Measurements from ENCODE around the gene BRINP3.

The BRINP3 gene

GRCh38 chr1:190478149-190479049, 735 bp upstream of the BRINP3 start:
- no peak for TF ChIP-seq CTCF (IDR thresholded peaks at IDR 0.05)
- Histone ChIP-seq H3K36me3 (no peaks in the 10 kb centered on the region), H3K4me1 (peaks cover 0 to 30% (median 13%) of the 10 kb centered on the region in 4 donors), H3K27me3 (peaks cover 0 to 34% of the 10 kb centered on the region in 2 donors), H3K4me3 (peak overlapping the region in 1 of 2 donors; percentile 21), H3K27ac (no peak overlapping the region), H3K9me3 (no peaks in the 10 kb centered on the region)
- intact Hi-C loops (cut with DNase I; ENCODE audit: low total_unique reads) = no loop called here
- no peak for DNase-seq

GRCh38 chr1:190476806-190477205, 858 bp downstream of the BRINP3 start:
- no peak for TF ChIP-seq CTCF (IDR thresholded peaks at IDR 0.05)
- Histone ChIP-seq H3K27me3 (peaks cover 0 to 34% of the 10 kb centered on the region in 2 donors), H3K27ac (no peak overlapping the region), H3K4me1 (peaks cover 0 to 30% (median 13%) of the 10 kb centered on the region in 4 donors), H3K36me3 (no peaks in the 10 kb centered on the region), H3K4me3 (no peak overlapping the region), H3K9me3 (no peaks in the 10 kb centered on the region)
- DNase-seq = no peak
- intact Hi-C loops (cut with DNase I; ENCODE audit: low total_unique reads) = no loop called here

- H3K36me3 ChIP-seq = no peaks in the 10 kb centered on the region
- no peak for TF ChIP-seq CTCF (IDR thresholded peaks at IDR 0.05)
- no peak overlapping the region for H3K4me3 ChIP-seq
- H3K27me3 ChIP-seq = peaks cover 0 to 34% of the 10 kb centered on the region in 2 donors
- intact Hi-C loops (cut with DNase I; ENCODE audit: low total_unique reads) = no loop called here
- DNase-seq = no peak
- no peak overlapping the region for H3K27ac ChIP-seq
- H3K9me3 ChIP-seq = no peaks in the 10 kb centered on the region
- H3K4me1 ChIP-seq = peaks cover 0 to 30% (median 13%) of the 10 kb centered on the region in 4 donors
These were observed 1.3 kb downstream of the BRINP3 start for GRCh38 chr1:190476321-190476720.

GRCh38 chr1:190475421-190476141, 2.1 kb downstream of the BRINP3 start:
- Histone ChIP-seq H3K36me3 (no peaks in the 10 kb centered on the region), H3K4me1 (peaks cover 0 to 30% (median 13%) of the 10 kb centered on the region in 4 donors), H3K4me3 (no peak overlapping the region), H3K27ac (no peak overlapping the region), H3K27me3 (peaks cover 0 to 34% of the 10 kb centered on the region in 2 donors), H3K9me3 (no peaks in the 10 kb centered on the region)
- no peak for TF ChIP-seq CTCF (IDR thresholded peaks at IDR 0.05)
- DNase-seq = no peak
- intact Hi-C loops (cut with DNase I; ENCODE audit: low total_unique reads) = no loop called here

DNA sequence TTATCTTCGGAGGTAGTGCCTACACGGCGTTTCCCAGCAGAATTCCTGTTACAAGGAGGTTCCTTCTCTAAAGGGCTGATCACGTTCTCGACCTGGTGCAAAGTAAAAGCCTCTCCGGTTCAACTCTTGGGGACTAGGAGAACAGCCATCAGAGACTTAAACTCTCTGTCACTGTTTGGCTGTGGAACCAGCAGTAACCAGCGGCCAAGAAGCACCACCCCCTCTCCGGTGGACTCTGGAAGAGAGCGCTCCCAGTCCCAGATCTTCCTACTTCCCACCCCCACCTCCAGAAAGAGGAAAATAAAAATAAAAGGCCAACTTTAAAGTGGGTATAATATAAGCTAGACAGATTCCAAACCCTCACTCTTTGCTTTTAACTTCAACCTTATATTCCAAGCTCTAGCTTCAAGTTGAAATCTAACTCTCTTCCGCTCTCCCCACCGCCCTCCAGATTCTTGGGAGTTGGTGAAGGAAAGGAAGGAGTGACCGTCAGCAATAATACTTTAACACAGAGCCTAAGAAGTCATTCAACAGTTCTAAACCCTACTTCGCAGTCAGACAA, 2.9 kb downstream of the BRINP3 start:
- Histone ChIP-seq H3K9me3 (no peaks in the 10 kb centered on the region), H3K27me3 (peaks cover 0 to 34% of the 10 kb centered on the region in 2 donors), H3K36me3 (no peaks in the 10 kb centered on the region), H3K4me1 (peaks cover 0 to 30% (median 13%) of the 10 kb centered on the region in 4 donors), H3K27ac (no peak overlapping the region), H3K4me3 (no peak overlapping the region)
- no peak for TF ChIP-seq CTCF (IDR thresholded peaks at IDR 0.05)
- no peak for DNase-seq
- intact Hi-C loops (cut with DNase I; ENCODE audit: low total_unique reads) = no loop called here

Measured in tibial artery (tissue), 4 donors.